ENCODE results near the gene KCNK2.

The KCNK2 gene

GRCh38 chr1:215076322-215076721, 6.2 kb upstream of the KCNK2 start:
- TF ChIP-seq REST (IDR thresholded peaks at IDR 0.05; ENCODE audit: insufficient read depth in 1 of 2, low read depth in 2 of 2, low read length in 2 of 2) (no peak), SIN3A (IDR thresholded peaks at IDR 0.05; ENCODE audit: borderline replicate concordance, insufficient read depth, low read length) (no peak), POLR2AphosphoS5 (IDR thresholded peaks at IDR 0.05; ENCODE audit: low read depth, low read length) (no peak), TAF1 (IDR thresholded peaks at IDR 0.05; ENCODE audit: borderline replicate concordance, insufficient read depth, low read length) (no peak), FOXP2 (optimal IDR thresholded peaks at IDR 0.05; ENCODE audit: borderline replicate concordance, extremely low read depth, extremely low read length, insufficient read depth) (no peak)

GRCh38 chr1:215079456-215079855, 3.1 kb upstream of the KCNK2 start:
- no peak for TF ChIP-seq SIN3A (IDR thresholded peaks at IDR 0.05; ENCODE audit: borderline replicate concordance, insufficient read depth, low read length)
- TF ChIP-seq TAF1 (IDR thresholded peaks at IDR 0.05; ENCODE audit: borderline replicate concordance, insufficient read depth, low read length), result no peak
- no peak for TF ChIP-seq FOXP2 (optimal IDR thresholded peaks at IDR 0.05; ENCODE audit: borderline replicate concordance, extremely low read depth, extremely low read length, insufficient read depth)
- no peak for TF ChIP-seq POLR2AphosphoS5 (IDR thresholded peaks at IDR 0.05; ENCODE audit: low read depth, low read length)
- no peak for TF ChIP-seq REST (IDR thresholded peaks at IDR 0.05; ENCODE audit: insufficient read depth in 1 of 2, low read depth in 2 of 2, low read length in 2 of 2)

- TF ChIP-seq TAF1 (IDR thresholded peaks at IDR 0.05; ENCODE audit: borderline replicate concordance, insufficient read depth, low read length) (no peak), FOXP2 (optimal IDR thresholded peaks at IDR 0.05; ENCODE audit: borderline replicate concordance, extremely low read depth, extremely low read length, insufficient read depth) (no peak), POLR2AphosphoS5 (IDR thresholded peaks at IDR 0.05; ENCODE audit: low read depth, low read length) (no peak), REST (IDR thresholded peaks at IDR 0.05; ENCODE audit: insufficient read depth in 1 of 2, low read depth in 2 of 2, low read length in 2 of 2) (no peak), SIN3A (IDR thresholded peaks at IDR 0.05; ENCODE audit: borderline replicate concordance, insufficient read depth, low read length) (no peak)
These were observed 641 bp upstream of the KCNK2 start for GRCh38 chr1:215081661-215082531.

GRCh38 chr1:215083383-215083961, 935 bp downstream of the KCNK2 start:
- TF ChIP-seq TAF1 (IDR thresholded peaks at IDR 0.05; ENCODE audit: borderline replicate concordance, insufficient read depth, low read length) (no peak), REST (IDR thresholded peaks at IDR 0.05; ENCODE audit: insufficient read depth in 1 of 2, low read depth in 2 of 2, low read length in 2 of 2) (peak; percentile 68 to 86; a peak in 3 of 4 replicates)
